Germinal center (tissue), 1 donor: ENCODE measurements around the gene CELSR2.
A peak's percentile ranks its signal among the peaks of the same experiment; 100 is the strongest.

Experiments
- DNase-seq: peaks from one replicate; pipeline ENCODE4 v3.0.0; 2012; ENCODE audit warnings: mixed read lengths, low spot score

Gene CELSR2

DNA sequence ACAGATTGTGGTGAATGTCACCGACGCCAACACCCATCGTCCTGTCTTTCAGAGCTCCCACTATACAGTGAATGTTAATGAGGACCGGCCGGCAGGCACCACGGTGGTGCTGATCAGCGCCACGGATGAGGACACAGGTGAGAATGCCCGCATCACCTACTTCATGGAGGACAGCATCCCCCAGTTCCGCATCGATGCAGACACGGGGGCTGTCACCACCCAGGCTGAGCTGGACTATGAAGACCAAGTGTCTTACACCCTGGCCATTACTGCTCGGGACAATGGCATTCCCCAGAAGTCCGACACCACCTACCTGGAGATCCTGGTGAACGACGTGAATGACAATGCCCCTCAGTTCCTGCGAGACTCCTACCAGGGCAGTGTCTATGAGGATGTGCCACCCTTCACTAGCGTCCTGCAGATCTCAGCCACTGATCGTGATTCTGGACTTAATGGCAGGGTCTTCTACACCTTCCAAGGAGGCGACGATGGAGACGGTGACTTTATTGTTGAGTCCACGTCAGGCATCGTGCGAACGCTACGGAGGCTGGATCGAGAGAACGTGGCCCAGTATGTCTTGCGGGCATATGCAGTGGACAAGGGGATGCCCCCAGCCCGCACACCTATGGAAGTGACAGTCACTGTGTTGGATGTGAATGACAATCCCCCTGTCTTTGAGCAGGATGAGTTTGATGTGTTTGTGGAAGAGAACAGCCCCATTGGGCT, 3.0 kb downstream of the CELSR2 start:
- no peak for DNase-seq

DNA sequence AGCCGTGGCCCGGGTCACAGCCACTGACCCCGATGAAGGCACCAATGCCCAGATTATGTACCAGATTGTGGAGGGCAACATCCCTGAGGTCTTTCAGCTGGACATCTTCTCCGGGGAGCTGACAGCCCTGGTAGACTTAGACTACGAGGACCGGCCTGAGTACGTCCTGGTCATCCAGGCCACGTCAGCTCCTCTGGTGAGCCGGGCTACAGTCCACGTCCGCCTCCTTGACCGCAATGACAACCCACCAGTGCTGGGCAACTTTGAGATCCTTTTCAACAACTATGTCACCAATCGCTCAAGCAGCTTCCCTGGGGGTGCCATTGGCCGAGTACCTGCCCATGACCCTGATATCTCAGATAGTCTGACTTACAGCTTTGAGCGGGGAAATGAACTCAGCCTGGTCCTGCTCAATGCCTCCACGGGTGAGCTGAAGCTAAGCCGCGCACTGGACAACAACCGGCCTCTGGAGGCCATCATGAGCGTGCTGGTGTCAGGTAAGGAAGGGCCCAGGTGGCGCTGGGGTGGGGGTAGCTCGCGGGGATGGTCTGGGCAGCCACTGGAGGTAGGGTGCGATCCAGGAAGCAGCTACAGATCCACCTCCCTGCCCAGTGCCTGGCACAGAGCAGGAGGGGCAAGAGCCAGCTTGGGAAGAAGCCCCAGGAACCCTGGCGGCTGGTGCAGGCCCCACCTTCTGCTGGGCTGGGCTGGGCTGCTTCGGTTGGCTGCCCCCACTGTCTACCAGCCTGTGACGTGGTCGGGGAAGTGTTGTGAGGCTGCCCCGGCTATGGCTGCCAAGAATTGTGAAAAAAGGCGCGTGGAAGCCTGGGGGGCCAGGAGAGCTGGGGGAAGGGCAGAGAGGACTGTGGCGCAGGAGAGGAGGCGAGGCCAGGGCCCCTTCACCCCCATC, 3.8 kb downstream of the CELSR2 start:
- peak; percentile 53 for DNase-seq

DNA sequence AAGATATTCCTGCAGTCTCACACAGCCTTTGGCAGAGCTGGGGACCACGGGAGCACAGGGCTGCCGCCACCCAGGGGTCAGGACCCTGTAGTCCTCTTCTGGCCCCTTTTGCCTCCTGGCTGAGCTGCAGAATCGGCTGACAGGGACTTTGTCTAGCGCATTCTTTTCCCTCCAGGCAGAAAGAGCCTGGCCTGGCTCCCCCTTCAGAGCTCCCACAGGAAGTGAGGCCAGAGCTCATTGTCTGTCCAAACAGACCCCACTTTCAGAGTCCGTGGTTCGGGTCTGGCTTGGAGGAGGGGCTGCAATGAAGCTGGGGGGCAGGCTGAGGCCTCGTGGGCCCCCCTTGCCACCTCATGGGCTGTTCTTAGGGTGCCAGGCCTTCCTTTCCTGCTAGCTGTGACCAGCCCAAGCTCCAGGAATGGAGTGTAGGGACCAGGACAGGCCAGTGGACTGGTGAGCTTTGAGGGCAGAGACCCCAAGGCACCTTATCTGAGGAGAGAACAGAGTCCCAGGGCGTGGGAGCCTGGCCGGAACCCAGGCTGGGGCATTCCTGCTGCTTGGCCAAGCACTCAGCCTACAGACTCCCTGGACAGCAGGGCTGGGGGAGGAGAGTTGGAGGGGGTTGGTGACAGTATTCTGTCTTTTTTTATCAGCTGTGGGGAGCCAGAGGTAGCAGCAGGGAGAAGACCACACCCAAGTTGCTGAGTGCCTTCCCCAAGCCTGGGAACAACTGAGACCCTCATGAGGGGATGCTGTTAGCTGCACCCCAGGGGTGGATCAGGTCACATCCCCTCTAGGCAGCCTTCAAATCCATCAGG, 4.7 kb downstream of the CELSR2 start:
- no peak for DNase-seq

DNA sequence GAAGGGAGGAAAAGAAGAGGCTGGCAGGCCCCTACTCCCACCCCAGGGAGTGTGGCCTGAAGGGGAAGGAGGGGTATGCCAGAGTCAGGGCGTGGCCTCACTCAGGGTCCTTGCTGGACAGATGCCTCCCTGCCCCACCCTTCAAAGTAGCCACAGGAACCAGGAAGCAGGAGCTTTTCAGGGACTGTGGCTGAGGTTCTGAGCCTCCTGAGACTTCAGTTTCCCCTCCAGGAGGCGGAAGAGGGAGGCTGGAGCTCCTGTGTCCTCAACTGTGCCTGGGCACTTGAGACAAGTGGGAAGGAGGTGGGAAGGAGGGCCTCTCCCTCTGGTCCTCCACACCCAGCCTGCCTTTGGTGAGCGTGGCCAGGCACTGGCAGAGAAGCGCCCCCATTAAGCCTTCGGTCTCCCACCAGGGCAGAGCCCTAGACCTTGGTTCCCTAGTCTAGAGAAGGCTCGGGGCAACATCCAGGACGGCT, 5.3 kb downstream of the CELSR2 start:
- DNase-seq = no peak

DNA sequence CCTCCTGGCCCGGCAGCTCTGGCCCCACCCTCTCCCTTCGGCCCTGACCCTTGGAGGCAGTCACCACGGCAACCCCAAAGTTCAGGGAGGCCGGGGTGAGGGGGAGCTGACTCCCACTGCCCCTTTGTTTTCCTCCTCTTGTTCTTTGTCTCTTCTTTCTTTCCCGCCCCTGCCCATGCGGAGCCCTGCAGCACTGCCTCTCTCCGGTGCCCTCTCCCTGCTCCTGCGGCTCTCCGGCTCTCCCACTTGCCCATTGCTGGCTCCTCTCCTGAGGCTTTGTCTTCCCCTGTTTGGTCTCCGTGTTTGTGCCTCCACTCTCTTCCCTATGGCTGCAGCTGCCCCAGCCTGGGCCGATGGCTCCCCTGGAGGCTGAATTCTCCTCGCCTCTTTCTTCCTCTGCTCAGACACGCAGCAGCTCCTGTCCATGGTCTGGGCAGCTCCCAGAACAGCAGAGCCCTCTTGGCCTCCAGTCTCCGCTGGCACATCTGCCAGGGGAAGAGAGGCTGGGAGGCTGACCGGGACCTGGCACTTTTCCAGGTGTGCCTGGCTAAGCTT, 5.8 kb downstream of the CELSR2 start:
- no peak for DNase-seq

DNA sequence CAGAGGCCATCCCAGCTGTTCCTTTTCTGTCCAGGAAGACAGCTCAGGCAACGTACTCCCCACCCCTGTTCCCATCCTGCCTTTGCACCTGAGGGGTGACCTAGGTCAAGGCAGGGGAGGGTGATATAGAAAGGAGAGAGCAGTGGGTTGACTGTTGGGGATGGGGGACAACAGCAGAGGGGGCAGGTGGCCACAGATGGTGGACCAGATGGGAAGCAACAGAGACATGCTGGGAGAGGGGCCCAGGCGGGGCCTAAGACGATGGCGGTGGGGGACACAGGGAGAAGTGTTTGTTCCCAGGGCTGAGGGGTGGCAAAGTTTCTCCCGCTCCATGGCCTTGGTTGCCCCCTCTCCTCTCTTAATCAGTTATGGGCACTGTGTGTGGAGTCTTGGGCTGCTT, 6.3 kb downstream of the CELSR2 start:
- DNase-seq = no peak

DNA sequence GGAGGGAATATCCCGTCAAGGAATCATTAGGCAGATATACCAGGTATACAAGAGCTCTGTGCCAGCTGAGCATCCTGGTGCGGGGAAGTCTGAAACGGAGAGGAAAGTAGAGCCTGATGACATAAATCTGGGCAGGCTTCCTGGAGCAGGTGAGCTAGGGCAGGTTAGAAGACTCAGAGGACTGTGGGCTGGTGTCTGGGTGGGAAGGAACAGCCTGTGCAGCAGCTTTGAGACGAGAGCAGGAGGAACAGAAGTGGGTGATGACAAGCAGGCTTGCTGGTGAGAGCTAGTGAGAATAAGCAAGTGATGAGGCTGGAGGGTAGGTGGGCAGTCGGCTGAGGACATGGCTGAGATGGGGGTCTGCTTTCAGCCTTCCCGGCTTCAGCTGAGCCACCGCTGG, 6.7 kb downstream of the CELSR2 start:
- DNase-seq = no peak

DNA sequence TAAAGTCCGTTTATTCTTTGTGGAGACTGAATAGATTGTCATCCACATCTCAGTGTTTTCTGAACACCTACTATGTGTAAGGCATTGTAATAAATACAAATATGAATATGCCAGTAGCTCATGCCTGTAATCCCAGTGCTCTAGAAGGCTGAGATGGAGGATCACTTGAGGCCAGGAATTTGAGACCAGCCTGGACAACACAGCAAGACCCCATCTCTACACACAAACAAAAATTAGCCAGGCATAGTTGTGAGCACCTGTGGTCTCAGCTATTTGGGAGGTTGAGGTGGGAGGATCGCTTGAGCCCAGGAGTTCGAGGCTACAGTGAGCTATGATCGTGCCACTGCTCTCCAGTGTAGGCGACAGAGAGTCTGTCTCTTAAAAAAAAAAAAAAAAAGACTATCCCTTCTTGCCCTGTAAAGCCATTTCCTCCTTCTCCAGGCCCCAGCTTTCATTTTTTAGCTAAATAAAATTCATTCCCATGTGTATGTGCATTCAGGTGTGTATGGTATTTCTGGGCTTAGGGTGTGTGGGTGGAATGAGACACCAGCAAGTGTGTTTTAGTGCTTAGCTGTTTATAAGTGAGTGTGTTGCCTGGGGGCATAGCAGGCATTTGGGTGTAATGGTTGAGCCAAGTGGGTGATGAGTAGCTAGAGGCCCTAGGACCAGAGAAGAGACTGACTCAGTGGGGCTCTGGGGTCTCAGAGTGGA, 7.8 kb downstream of the CELSR2 start:
- DNase-seq = no peak

DNA sequence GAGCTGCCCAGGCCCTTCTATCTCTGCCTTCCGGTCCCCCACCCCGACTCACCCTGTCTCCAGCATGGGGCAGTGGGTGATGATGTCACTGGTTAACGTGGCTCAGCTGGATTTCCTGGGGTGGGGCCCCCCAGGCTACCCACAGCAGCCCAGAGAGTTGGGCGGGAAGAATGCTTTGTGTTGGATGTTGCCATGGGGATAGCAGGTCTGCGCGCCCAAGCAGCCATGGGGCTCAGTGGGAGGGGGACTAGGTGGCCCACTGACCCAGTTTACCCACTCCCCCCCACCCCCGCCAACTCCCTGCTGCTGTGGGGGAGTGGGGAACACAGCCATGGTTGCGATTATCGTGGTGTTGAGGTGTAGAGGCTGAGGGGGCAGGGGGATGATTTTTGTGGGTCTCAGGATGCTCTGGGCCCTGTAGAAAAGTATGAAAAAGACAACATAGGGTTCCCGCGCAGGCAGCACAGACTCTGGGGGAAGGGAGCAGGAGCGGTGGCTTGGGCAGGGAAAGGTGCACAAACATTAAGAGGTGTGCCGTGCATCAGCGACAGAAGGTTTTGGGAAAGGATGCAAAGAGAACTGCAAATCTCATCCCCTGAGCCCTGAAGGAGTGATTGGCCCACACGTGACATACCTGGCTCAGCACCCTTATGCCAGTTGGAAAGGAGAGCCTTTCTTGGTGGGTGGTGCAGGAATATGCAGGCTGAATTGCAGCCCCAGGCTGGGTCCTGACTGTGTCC, 8.5 kb downstream of the CELSR2 start:
- DNase-seq = no peak

DNA sequence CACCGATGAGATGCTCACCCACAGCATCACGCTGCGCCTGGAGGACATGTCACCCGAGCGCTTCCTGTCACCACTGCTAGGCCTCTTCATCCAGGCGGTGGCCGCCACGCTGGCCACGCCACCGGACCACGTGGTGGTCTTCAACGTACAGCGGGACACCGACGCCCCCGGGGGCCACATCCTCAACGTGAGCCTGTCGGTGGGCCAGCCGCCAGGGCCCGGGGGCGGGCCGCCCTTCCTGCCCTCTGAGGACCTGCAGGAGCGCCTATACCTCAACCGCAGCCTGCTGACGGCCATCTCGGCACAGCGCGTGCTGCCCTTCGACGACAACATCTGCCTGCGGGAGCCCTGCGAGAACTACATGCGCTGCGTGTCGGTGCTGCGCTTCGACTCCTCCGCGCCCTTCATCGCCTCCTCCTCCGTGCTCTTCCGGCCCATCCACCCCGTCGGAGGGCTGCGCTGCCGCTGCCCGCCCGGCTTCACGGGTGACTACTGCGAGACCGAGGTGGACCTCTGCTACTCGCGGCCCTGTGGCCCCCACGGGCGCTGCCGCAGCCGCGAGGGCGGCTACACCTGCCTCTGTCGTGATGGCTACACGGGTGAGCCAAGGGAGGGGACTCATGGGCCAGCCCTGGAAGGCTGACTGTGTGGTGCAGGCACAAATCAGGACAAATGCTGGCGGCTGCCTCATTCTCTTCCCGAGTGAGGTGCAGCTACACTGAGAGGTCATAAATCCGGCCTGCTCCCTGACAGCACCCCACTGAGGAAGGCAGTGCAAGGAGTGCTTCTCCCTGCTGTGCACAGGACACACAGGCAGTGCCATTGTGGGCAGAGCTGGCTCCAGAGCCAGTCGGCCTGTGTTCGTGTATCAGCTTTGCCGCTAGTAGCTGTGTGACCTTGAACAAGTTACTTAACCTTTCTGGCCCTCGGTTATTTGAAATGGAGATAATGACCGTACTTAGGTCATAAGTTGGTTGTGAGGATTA, 9.4 kb downstream of the CELSR2 start:
- DNase-seq = no peak

DNA sequence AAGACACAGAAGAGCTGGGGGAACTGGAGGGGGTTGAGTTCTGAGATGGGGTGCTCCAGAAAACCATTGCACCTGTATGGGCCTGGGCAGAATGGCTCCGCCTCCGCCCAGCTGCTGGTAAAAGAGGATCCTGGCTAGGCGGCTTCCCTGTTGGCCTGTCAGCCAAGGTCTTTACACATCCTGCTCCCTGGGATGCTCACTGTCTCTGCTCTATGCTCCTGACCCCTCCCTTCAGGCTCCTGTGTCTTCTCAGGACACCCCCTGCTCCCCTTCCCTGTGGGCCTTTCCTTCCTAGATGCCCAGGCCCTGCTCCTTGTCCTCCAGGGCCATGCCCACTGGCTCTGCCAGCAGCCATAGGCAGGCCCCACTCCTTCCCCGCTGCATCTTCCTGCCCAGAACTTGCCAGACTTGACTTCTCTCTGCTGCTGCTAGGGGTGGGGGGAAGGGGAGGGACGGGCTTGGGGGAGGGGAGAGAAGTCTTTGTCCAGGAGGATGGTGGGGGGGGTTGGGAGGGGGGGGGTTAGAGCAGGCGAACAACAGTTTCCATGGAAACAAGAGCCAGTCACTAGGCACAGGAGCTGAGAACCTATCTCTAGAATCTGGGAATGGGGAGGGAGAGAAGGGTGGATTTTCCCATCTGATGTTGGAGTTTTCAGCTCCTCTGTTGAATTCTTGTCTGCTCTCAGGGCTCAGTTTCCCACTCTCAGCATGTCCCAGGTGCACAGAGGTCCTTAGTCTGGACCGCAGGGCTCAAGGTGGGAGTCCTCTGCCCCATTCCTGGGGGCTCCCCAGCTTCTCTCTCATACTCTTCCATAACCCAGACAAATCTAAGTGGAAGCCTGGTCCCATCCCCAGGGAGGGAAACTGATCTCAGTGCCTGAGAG, 10.6 kb downstream of the CELSR2 start:
- no peak for DNase-seq

DNA sequence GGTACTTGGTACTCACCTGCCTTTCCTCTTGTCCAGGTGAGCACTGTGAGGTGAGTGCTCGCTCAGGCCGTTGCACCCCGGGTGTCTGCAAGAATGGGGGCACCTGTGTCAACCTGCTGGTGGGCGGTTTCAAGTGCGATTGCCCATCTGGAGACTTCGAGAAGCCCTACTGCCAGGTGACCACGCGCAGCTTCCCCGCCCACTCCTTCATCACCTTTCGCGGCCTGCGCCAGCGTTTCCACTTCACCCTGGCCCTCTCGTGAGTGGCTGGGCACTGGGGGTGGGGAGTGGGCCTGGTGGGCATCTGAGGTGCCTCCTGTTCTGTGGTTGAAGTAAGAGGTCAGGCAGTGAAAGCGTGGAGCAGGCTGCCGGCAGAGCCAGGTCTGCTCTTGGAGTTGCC, 11.7 kb downstream of the CELSR2 start:
- no peak for DNase-seq

DNA sequence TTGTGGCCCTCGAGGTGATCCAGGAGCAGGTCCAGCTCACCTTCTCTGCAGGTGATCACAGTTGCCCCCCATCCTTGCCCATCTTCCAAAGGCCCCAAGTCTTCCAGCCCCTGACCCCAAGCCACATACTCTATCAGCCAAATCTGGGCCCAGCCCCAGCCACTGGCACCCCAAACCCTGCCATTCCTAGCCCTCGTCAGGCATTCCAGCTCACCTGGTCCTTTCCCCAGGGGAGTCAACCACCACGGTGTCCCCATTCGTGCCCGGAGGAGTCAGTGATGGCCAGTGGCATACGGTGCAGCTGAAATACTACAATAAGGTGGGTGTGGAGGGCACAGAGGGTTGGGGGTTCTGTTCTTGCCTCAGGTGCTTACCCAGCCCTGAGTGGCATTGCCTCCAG, 12.2 kb downstream of the CELSR2 start:
- DNase-seq = no peak

DNA sequence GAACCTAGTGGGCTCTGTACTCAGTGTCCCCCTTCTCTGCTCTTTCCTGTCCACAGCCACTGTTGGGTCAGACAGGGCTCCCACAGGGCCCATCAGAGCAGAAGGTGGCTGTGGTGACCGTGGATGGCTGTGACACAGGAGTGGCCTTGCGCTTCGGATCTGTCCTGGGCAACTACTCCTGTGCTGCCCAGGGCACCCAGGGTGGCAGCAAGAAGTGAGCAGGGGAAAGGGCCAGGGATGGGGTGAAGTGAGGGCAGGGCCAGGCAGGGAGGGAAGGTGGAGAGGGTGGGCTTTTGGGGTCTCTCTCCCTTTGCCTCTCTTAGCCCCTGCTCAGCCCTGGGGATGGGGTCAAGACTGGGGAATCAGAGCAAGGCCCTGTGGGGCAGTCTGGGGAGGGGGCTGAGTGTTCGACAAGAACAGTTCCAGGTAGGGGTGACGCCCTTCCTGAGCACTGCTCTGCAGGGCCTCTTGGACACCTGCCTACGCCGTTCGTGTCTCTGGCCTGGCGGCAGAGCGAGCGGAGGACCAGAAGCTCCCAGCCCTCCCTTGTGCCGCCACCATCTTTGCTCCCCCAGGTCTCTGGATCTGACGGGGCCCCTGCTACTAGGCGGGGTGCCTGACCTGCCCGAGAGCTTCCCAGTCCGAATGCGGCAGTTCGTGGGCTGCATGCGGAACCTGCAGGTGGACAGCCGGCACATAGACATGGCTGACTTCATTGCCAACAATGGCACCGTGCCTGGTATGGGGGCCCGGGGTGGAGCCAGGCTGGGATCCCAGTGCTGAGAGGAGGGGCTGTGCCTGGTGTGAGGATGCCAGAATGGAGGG, 13.1 kb downstream of the CELSR2 start:
- no peak for DNase-seq

DNA sequence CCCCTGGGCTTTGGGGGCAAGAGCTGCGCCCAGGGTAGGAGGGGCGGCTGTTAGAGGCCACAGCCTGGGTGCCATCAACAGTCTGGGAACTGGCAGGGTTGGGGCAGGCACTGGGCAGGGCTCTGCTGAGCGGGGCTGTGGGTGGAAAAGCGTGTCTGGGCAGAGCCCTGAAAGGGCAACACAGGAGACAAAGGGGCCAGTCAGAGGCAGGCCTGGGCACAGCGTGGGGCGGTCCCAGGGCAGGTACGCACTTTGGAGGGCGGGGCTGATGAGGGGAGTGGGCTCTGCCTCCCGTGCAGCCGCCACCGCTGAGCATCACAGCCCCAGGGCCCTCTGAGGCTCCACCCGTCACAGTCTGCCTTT, 13.9 kb downstream of the CELSR2 start:
- no peak for DNase-seq

DNA sequence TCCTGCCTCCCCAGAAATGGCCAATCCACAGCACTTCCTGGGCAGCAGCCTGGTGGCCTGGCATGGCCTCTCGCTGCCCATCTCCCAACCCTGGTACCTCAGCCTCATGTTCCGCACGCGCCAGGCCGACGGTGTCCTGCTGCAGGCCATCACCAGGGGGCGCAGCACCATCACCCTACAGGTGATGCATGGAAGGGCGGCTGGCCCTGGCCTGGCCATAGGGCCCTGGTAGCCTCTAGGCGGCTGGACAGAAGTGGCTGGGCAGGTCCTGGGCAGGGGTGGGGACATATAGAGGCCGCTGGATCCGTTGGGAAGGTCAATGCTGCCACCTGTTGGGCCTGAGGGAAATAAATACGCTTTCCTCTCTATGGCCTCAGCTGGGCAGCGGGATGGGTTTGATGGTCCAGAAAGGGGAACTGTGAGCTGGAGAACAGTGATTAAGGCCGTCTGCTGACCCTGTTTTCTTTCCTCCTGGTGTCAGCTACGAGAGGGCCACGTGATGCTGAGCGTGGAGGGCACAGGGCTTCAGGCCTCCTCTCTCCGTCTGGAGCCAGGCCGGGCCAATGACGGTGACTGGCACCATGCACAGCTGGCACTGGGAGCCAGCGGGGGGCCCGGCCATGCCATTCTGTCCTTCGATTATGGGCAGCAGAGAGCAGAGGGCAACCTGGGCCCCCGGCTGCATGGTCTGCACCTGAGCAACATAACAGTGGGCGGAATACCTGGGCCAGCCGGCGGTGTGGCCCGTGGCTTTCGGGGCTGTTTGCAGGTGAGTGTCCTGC, 14.4 kb downstream of the CELSR2 start:
- DNase-seq = peak; percentile 78

DNA sequence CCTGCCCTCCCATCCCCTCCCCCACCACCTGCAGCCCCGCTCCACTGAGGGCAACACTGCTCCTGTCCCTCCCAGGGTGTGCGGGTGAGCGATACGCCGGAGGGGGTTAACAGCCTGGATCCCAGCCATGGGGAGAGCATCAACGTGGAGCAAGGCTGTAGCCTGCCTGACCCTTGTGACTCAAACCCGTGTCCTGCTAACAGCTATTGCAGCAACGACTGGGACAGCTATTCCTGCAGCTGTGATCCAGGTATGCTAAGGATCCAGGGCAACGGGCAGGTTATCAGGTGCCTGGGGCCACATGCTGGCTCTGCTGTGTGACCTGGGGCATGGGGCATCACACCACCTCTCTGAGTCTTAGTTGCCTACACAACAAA, 15.0 kb downstream of the CELSR2 start:
- DNase-seq = no peak
